ENCODE data around the gene SLCO4A1.

The SLCO4A1 gene

GRCh38 chr20:62704341-62704948, 62.1 kb downstream of the SLCO4A1 start:
- DNase-seq = peak; percentile 62

- no peak for DNase-seq
These were observed 63.3 kb downstream of the SLCO4A1 start for GRCh38 chr20:62705627-62706026.

- no peak for DNase-seq
These were observed 64.0 kb downstream of the SLCO4A1 start for GRCh38 chr20:62706344-62706743.

DNA sequence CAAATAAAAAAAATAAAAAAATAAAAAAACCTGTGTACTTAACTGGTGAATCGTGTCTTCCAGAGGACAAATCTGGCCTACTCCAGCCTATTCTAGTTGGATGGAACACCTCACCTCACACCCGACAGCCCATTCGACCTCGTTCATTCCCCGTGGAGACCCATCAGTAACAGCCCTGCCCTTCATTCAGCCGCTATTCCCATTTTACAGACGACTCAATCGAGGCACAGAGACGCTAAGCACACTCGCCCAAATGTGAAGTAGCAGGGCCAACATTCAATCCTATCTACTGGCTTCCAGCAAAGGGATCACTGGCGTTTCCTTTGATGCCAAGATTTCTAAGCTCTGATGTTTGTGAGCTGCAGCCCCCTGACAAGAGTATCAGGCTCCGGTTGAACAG, 64.6 kb downstream of the SLCO4A1 start:
- DNase-seq = no peak

- no peak for DNase-seq
These were observed 65.1 kb downstream of the SLCO4A1 start for GRCh38 chr20:62707276-62707920.

GRCh38 chr20:62707921-62708521, 65.7 kb downstream of the SLCO4A1 start:
- no peak for DNase-seq

DNA sequence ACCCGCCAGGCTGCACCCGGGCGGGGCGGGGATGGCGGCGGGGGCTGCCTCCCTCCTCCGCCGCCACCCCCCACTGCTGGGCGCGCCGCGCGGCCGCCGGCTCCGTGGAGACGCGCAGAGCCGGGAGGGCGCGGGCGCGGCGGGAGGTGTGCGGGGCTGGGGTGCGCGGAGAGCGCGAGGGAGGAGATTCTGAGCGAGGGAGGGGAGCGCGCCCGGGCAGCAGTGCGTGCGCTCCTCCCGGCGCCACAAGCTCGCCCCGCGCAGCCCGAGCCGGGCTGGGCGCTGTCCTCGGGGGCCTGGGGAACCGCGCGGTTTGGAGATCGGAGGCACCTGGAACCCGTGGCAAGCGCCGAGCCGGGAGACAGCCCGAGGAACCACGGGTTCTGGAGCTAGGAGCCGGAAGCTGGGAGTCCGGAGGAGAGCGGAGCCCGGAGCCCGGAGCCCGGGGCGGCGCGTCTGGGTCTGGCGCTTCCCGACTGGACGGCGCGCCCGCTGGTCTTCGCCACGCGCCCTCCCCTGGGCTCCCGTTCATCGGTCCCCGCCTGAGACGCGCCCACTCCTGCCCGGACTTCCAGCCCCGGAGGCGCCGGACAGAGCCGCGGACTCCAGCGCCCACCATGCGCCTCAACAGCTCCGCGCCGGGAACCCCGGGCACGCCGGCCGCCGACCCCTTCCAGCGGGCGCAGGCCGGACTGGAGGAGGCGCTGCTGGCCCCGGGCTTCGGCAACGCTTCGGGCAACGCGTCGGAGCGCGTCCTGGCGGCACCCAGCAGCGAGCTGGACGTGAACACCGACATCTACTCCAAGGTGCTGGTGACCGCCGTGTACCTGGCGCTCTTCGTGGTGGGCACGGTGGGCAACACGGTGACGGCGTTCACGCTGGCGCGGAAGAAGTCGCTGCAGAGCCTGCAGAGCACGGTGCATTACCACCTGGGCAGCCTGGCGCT, 66.6 kb downstream of the SLCO4A1 start, which contains the start of gene NTSR1:
NTSR1 (plus strand) TSS at position 246 of the 946 bp plus-strand sequence; CDS start at position 618, 372 bp downstream.
- no peak for DNase-seq

DNA sequence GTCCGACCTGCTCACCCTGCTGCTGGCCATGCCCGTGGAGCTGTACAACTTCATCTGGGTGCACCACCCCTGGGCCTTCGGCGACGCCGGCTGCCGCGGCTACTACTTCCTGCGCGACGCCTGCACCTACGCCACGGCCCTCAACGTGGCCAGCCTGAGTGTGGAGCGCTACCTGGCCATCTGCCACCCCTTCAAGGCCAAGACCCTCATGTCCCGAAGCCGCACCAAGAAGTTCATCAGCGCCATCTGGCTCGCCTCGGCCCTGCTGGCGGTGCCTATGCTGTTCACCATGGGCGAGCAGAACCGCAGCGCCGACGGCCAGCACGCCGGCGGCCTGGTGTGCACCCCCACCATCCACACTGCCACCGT, 67.2 kb downstream of the SLCO4A1 start:
- no peak for DNase-seq

DNA sequence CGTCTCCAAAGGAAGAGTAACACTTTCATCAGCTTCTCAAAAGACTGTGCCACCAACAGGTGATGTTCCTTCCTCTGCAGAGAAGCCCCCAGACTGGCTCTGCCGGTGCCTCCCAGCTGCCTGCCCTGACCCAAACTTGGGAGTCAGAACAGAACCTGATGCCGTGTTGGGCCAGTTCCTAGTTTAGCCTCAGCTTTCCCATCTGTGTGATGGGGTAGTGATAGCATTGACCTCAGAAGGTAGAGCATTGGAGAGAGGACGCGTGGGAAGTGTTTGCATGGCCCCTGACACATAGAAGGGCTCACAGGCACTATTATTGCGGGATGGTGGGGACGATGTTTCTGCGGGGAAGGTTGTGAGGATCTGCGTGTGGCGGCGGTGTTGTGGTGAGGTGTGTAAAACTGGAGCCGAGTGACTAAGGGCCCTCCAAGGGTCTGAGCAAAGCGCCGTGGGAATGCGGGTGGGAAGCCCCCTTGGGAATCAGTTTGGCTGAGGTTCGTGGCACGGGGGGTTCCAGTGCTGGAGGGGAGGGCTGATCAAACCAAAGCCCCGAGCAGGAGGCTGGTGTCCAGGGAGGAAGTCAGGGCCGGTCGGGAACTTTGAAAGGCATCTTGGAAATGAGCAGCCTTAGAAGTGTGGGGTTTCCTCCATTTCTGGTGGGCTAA, 68.0 kb downstream of the SLCO4A1 start:
- DNase-seq = no peak

- no peak for DNase-seq
These were observed 68.8 kb downstream of the SLCO4A1 start for GRCh38 chr20:62710886-62711702.

- DNase-seq = no peak
These were observed 69.4 kb downstream of the SLCO4A1 start for GRCh38 chr20:62711703-62712101.

- DNase-seq = no peak
These were observed 70.3 kb downstream of the SLCO4A1 start for GRCh38 chr20:62712606-62713005.

- no peak for DNase-seq
These were observed 71.7 kb downstream of the SLCO4A1 start for GRCh38 chr20:62714006-62714405.

GRCh38 chr20:62714799-62715198, 72.5 kb downstream of the SLCO4A1 start:
- no peak for DNase-seq

- DNase-seq = no peak
These were observed 72.9 kb downstream of the SLCO4A1 start for GRCh38 chr20:62715201-62715600.

GRCh38 chr20:62716198-62716940, 74.1 kb downstream of the SLCO4A1 start:
- DNase-seq = no peak

DNA sequence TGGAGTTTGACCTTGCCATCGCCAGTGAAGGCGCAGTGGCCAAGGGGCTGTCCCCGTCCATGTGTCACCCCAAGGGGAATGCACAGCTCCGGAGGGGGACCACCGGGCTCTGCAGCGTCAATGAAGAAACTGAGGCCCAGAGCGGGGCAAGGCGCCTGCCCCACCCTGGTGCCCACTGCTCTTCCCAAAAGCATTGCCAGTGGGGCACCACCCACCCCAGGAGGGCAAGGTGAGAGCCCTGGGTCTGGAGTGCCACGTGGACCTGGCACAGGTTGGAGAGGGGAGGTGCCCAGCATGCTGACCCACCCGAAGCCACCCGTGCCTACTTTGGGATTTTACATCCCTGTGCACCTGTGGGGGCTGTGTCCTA, 74.6 kb downstream of the SLCO4A1 start:
- DNase-seq = no peak

DNA sequence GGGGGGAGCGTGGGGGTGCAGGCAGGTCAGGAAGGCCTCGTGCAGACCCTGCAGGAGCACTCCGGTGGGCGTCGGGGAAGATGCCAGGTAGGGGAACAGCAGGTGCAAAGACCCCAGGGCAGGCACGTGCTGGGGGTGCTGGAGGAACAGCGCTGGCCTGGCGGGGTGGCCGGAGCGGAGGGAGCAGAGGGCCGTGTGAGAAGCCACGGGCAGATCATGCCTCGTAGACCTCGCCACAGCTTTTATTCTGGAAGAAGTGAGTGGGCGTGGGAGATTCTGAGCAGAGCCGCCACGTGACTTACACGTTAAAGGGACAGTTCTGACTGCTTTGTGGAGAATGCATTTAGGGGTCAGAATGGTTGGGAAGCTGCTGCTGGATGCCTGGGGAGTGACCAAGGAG, 75.6 kb downstream of the SLCO4A1 start:
- DNase-seq = no peak

DNA sequence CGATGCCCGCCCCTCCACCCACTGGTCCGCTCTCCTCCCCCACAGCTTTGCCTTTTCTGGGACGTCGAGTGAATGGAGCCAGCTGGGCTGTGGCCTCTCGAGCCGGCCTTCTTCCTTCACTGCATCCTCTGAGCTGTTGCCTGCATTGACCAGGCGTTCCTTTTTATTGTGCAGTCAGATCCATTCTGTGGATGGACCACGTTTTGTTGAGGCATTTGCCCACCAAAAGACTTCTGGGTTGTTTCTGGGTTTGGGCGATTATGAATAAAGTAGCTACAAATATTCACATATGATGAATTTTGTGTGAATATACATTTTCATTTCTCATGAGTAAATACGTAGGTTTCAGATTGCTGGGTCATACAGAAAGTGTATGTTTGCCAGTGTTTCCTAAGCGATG, 76.2 kb downstream of the SLCO4A1 start:
- DNase-seq = no peak

GRCh38 chr20:62719250-62719935, 77.1 kb downstream of the SLCO4A1 start:
- DNase-seq = no peak

Measured in NCI-H446 treated with DMSO at 0.1 percent for 48 hours (cell line).